ENCODE results near the gene TNFSF18.

DNA sequence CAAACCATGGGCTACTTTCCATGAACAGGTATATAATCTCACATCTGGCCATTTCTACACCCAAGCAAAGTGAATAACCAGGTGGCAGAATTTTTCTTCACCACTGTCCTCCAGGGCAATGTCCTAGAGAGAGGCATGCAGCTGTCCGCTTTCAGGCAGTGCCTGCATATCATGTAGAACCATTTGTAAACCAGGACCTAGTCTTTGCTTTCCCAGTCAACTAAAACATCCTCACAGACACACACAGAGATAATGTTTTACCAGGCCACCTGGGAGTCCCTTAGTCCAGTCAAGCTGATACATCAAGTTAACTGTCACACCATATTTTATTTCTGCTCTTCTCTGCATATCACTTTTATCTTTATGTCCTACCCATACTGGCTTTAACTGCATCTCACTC, 26.2 kb downstream of the TNFSF18 start:
- TF ChIP-seq, protein P1, sequence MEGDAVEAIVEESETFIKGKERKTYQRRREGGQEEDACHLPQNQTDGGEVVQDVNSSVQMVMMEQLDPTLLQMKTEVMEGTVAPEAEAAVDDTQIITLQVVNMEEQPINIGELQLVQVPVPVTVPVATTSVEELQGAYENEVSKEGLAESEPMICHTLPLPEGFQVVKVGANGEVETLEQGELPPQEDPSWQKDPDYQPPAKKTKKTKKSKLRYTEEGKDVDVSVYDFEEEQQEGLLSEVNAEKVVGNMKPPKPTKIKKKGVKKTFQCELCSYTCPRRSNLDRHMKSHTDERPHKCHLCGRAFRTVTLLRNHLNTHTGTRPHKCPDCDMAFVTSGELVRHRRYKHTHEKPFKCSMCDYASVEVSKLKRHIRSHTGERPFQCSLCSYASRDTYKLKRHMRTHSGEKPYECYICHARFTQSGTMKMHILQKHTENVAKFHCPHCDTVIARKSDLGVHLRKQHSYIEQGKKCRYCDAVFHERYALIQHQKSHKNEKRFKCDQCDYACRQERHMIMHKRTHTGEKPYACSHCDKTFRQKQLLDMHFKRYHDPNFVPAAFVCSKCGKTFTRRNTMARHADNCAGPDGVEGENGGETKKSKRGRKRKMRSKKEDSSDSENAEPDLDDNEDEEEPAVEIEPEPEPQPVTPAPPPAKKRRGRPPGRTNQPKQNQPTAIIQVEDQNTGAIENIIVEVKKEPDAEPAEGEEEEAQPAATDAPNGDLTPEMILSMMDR (IDR thresholded peaks at IDR 0.05), result no peak
- TF ChIP-seq POLR2A (IDR thresholded peaks at IDR 0.05), result no peak

All from breast epithelium (tissue), 3 donors.